Choroid plexus epithelial cell (primary cell): ENCODE data around the gene NOTCH4.
A peak's percentile ranks its signal among the peaks of the same experiment; 100 is the strongest.

Experiments used
- DNase-seq: peaks from one replicate; pipeline ENCODE4 v3.0.0-alpha.2; 2010; ENCODE audit warnings: low read depth
- H3K4me3 ChIP-seq: 2 replicates; pipeline ENCODE4 v1.5.1; 2011; ENCODE audit warnings: low read depth, mild to moderate bottlenecking, control low read depth, low read length, moderate library complexity
- CTCF ChIP-seq: conservative IDR thresholded peaks from 2 replicates; pipeline ENCODE4 v1.5.1; 2011; ENCODE audit warnings: low read depth, mild to moderate bottlenecking, control low read depth, inconsistent platforms, low read length, moderate library complexity

Gene NOTCH4

GRCh38 chr6:32177183-32177787, 46.6 kb downstream of the NOTCH4 start:
- no peak for TF ChIP-seq CTCF
- no peak for DNase-seq

GRCh38 chr6:32176476-32177182, 47.2 kb downstream of the NOTCH4 start:
- peak overlapping the region; percentile 97 for H3K4me3 ChIP-seq
- DNase-seq, result peak; percentile 75
- no peak for TF ChIP-seq CTCF

More at GRCh38 chr6:32177183-32177787, 46.6 kb downstream of the NOTCH4 start:
- H3K4me3 ChIP-seq, result peak overlapping the region; percentile 97

- H3K4me3 ChIP-seq, result peak within 1 kb of the TSS; percentile 97
- TF ChIP-seq CTCF, result no peak
- peak; percentile 99 for DNase-seq
Measured at GRCh38 chr6:32175711-32176475, 48.0 kb downstream of the NOTCH4 start, which contains the start of gene AGPAT1. Gene AGPAT1 (minus strand): TSS chr6:32176084. CDS start chr6:32171496, 4,588 bp downstream.

- peak overlapping the region; percentile 97 for H3K4me3 ChIP-seq
- no peak for DNase-seq
- no peak for TF ChIP-seq CTCF
Measured at GRCh38 chr6:32175322-32175710, 48.6 kb downstream of the NOTCH4 start.

- H3K4me3 ChIP-seq, result peak overlapping the region; percentile 97
- no peak for TF ChIP-seq CTCF
- no peak for DNase-seq
Measured at GRCh38 chr6:32174416-32174815, 49.5 kb downstream of the NOTCH4 start.

GRCh38 chr6:32173051-32173727, 50.7 kb downstream of the NOTCH4 start:
- no peak overlapping the region for H3K4me3 ChIP-seq
- no peak for TF ChIP-seq CTCF

More at GRCh38 chr6:32173051-32173727, 50.7 kb downstream of the NOTCH4 start:
- no peak for DNase-seq
